HepG2 (cell line): ENCODE measurements around the gene FAM83F. TPM values are rescaled to one million over a fixed set of nuclear protein-coding genes. Genes with fewer than 3 reads are reported as not detected.

Experiments
- ATAC-seq: fragments of 200-7000 bp; cut with Tn5 transposase; 3 replicates; pipeline ENCODE4 v1.9.1; 2020; ENCODE audit warnings: mild to moderate bottlenecking, moderate library complexity
- BruUV-seq: library from RNA; stranded (reverse); fragments of 400-500 nt; replicated peaks from 2 replicates; lab custom pipeline; 2021; lab: Mats Ljungman, UMichigan
- CTCF ChIA-PET: fragments of 300-600 bp; formaldehyde crosslinking; extraction: SDS; loops from one replicate; lab custom pipeline; 2021; ENCODE audit warnings: low total read pairs, inconsistent platforms, low intra/inter-chr PET ratio; lab: Yijun Ruan, JAX
- POLR2A ChIA-PET: fragments of 350-600 bp; sonication (Branson Sonifier 250); formaldehyde crosslinking; loops from one replicate; lab custom pipeline; 2020; ENCODE audit warnings: antibody characterized with exemption, inconsistent platforms; lab: Yijun Ruan, JAX
- DNase-seq: peaks from one replicate; pipeline ENCODE4 v3.0.0-alpha.2; 2015; ENCODE audit warnings: low spot score
- FAIRE-seq: peaks from 3 replicates; lab custom pipeline; 2011; peaks lifted over from hg19 to GRCh38; lab: Jason Lieb, UNC
- H2AFZ ChIP-seq: one replicate; pipeline ENCODE4 v1.6.1; 2011; ENCODE audit warnings: low read length, inconsistent platforms
- H3K27ac ChIP-seq: fragments of 300-600 bp; 3 replicates; pipeline ENCODE4 v1.8.0; 2011; ENCODE audit warnings: mixed run types, mild to moderate bottlenecking, mixed read lengths, low read length, inconsistent platforms; ENCODE audit not compliant: insufficient read depth; ENCODE audit errors: extremely low read length
- H3K27me3 ChIP-seq, 2 experiments: fragments of 200-600 bp in 1 of 2; 2 replicates in 1 of 2; 3 replicates in 1 of 2; pipeline versions ENCODE4 v1.6.0 to v1.8.0; 2011; ENCODE audit warnings: low read length in 2 of 2, mild to moderate bottlenecking in 2 of 2, moderate library complexity in 2 of 2, inconsistent platforms in 1 of 2; ENCODE audit not compliant: insufficient read depth in 2 of 2, control insufficient read depth in 1 of 2
- H3K36me3 ChIP-seq, 2 experiments: fragments of 200-600 bp in 1 of 2; replicated peaks in 1 of 2; 2 replicates in 1 of 2; 3 replicates in 1 of 2; pipeline versions ENCODE4 v1.5.1 to v1.8.0; 2011; ENCODE audit warnings: low read length in 2 of 2, inconsistent platforms in 1 of 2; ENCODE audit not compliant: insufficient read depth in 2 of 2, control insufficient read depth in 1 of 2
- H3K4me1 ChIP-seq: 2 replicates; pipeline ENCODE4 v1.5.1; 2012; ENCODE audit warnings: low read length, inconsistent platforms; ENCODE audit not compliant: insufficient read depth
- H3K4me2 ChIP-seq: 2 replicates; pipeline ENCODE4 v1.6.0; 2011; ENCODE audit warnings: low read depth, low read length, inconsistent platforms
- H3K4me3 ChIP-seq, 3 experiments: fragments of 200-600 bp in 1 of 3; sonication (generic), shearing (Covaris generic) in 1 of 3; replicated peaks in 1 of 3; 2 replicates each; pipeline ENCODE4 v1.5.1; 2011 to 2016; ENCODE audit warnings: low read length in 3 of 3, inconsistent platforms in 2 of 3, low read depth in 2 of 3, mild to moderate bottlenecking in 2 of 3, control low read depth in 1 of 3, mixed read lengths in 1 of 3; ENCODE audit not compliant: insufficient read depth in 1 of 3
- H3K79me2 ChIP-seq: one replicate; pipeline ENCODE4 v1.6.1; 2011; ENCODE audit warnings: low read length, inconsistent platforms; ENCODE audit not compliant: insufficient read depth
- H3K9ac ChIP-seq: 2 replicates; pipeline ENCODE4 v1.6.0; 2011; ENCODE audit warnings: mild to moderate bottlenecking, low read depth, low read length, inconsistent platforms; ENCODE audit not compliant: insufficient read depth
- H3K9me3 ChIP-seq: 2 replicates; pipeline ENCODE4 v1.5.1; 2012; ENCODE audit warnings: mild to moderate bottlenecking, low read length
- H4K20me1 ChIP-seq: 2 replicates; pipeline ENCODE4 v1.6.0; 2011; ENCODE audit warnings: inconsistent platforms, mild to moderate bottlenecking, low read length, moderate library complexity; ENCODE audit not compliant: insufficient read depth
- AKAP8 ChIP-seq: sonication (generic); formaldehyde crosslinking; IDR thresholded peaks from 2 replicates; pipeline ENCODE4 v1.5.1; 2020; ENCODE audit warnings: mild to moderate bottlenecking, missing genetic modification reagents
- BRCA1 ChIP-seq: sonication (generic); formaldehyde crosslinking; IDR thresholded peaks from 2 replicates; pipeline ENCODE4 v1.4.0; 2020; ENCODE audit warnings: missing genetic modification reagents
- HMG20B ChIP-seq: conservative IDR thresholded peaks from 2 replicates; pipeline ENCODE4 v1.6.1; 2016; ENCODE audit warnings: missing genetic modification reagents, missing compliant biosample characterization
- HNRNPLL ChIP-seq: fragments of 200-400 bp; formaldehyde crosslinking; IDR thresholded peaks from 2 replicates; pipeline ENCODE4 v1.6.1; 2017; ENCODE audit warnings: mild to moderate bottlenecking, low read depth, low read length; ENCODE audit not compliant: poor library complexity, severe bottlenecking
- MYC ChIP-seq: sonication (generic); formaldehyde crosslinking; IDR thresholded peaks from 2 replicates; pipeline ENCODE4 v1.9.0; 2021; ENCODE audit warnings: missing genetic modification reagents, borderline replicate concordance
- RAD21 ChIP-seq: fragments of 450-650 bp; formaldehyde crosslinking; IDR thresholded peaks from 2 replicates; pipeline ENCODE4 v1.5.0; 2020; ENCODE audit warnings: mild to moderate bottlenecking
- RARG ChIP-seq: sonication (generic); formaldehyde crosslinking; IDR thresholded peaks from 2 replicates; pipeline ENCODE4 v1.4.0; 2020; ENCODE audit warnings: low read depth, mild to moderate bottlenecking, missing genetic modification reagents
- SAP130 ChIP-seq: IDR thresholded peaks from 2 replicates; pipeline ENCODE4 v1.6.1; 2016; ENCODE audit warnings: low read depth
- ZNF549 ChIP-seq: sonication (generic); formaldehyde crosslinking; IDR thresholded peaks from 2 replicates; pipeline ENCODE4 v1.5.0; 2020; ENCODE audit warnings: missing genetic modification reagents
- ZNF768 ChIP-seq: sonication (generic); formaldehyde crosslinking; IDR thresholded peaks from 2 replicates; pipeline ENCODE4 v1.4.0; 2020; ENCODE audit warnings: missing genetic modification reagents
- ZNF777 ChIP-seq: sonication (generic); formaldehyde crosslinking; IDR thresholded peaks from 2 replicates; pipeline ENCODE4 v1.4.0; 2020; ENCODE audit warnings: missing genetic modification reagents
- WGBS: methylation state at CpG from one replicate; pipeline ENCODE4 v1.1.6; 2017; ENCODE audit warnings: low lambda C conversion rate; 5-methylcytosine and 5-hydroxymethylcytosine counted together
- in situ Hi-C: cut with HindIII; loops from 2 replicates; pipeline ENCODE4 v1.10.0; 2017; ENCODE audit warnings: low pct_unique_long_range_greater_than_20kb; ENCODE audit not compliant: extremely low pct_ligation_motif_present
- intact Hi-C: fragments of 100-400 bp; cut with micrococcal nuclease; formaldehyde crosslinking; loops from one replicate; pipeline ENCODE4 v1.10.0; 2022; ENCODE audit not compliant: unreplicated experiment
- polyA plus RNA-seq, 8 experiments: library from polyadenylated mRNA; depleted of rRNA in 3 of 8; stranded (reverse) in 7 of 8; unstranded in 1 of 8; fragments of >200 nt; fragmentation: Illumina TruSeq in 4 of 8; extraction: Trizol in 4 of 8; gene quantifications; 2 replicates each; pipeline versions ENCODE4 v1.2.1 to v1.2.3, GENCODE V29; 2011 to 2016; ENCODE audit warnings: low read depth in 4 of 8, missing spikeins in 1 of 8, mixed read lengths in 1 of 8; ENCODE audit not compliant: insufficient read depth in 1 of 8
- total RNA-seq, 5 experiments: library from RNA; depleted of rRNA; stranded (reverse); fragments of >200 nt; fragmentation: Illumina TruSeq; extraction: Trizol; gene quantifications; 2 replicates each; pipeline ENCODE4 v1.2.3, GENCODE V29; 2016; ENCODE audit warnings: low read depth in 1 of 5
- TF ChIP-seq, protein P1 (sequence below): fragments of 450-650 bp; IDR thresholded peaks from 2 replicates; pipeline ENCODE4 v1.6.1; 2016
- TF ChIP-seq, protein P2 (sequence below): sonication (generic); formaldehyde crosslinking; IDR thresholded peaks from 2 replicates; pipeline ENCODE4 v1.4.0; 2020; ENCODE audit warnings: missing genetic modification reagents
- TF ChIP-seq, protein P3 (sequence below): sonication (generic); formaldehyde crosslinking; IDR thresholded peaks from 2 replicates; pipeline ENCODE4 v1.4.0; 2020; ENCODE audit warnings: mild to moderate bottlenecking, low read depth, missing genetic modification reagents
- TF ChIP-seq, protein P4 (sequence below): sonication (generic); formaldehyde crosslinking; IDR thresholded peaks from 2 replicates; pipeline ENCODE4 v1.4.0; 2020; ENCODE audit warnings: missing genetic modification reagents, borderline replicate concordance

The FAM83F gene
- total and polyA plus RNA-seq, 2 of the 13 experiments (the other 11 are each of a cell fraction or from before 2014, with no cell fraction given) = not detected

DNA sequence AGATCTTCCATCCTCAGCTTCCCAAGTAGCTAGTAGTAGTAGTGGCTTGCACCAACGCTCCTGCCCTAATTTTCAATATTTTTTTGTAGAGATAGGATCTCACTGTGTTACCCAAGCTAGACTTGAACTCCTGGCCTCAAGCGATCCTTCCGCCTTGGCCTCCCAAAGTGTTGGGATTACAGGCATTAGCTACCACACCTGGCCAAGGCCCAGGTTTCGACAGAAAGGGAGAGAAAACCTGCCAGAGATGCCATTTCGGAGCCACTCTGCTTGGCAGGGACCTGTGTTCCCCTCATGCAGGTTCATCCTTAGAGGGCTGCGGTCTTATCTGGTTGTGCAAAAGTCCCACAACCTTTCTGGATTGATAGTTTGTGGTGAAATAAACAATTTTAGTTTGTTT, 41.4 kb downstream of the FAM83F start (continued):
- TF ChIP-seq, protein P1, sequence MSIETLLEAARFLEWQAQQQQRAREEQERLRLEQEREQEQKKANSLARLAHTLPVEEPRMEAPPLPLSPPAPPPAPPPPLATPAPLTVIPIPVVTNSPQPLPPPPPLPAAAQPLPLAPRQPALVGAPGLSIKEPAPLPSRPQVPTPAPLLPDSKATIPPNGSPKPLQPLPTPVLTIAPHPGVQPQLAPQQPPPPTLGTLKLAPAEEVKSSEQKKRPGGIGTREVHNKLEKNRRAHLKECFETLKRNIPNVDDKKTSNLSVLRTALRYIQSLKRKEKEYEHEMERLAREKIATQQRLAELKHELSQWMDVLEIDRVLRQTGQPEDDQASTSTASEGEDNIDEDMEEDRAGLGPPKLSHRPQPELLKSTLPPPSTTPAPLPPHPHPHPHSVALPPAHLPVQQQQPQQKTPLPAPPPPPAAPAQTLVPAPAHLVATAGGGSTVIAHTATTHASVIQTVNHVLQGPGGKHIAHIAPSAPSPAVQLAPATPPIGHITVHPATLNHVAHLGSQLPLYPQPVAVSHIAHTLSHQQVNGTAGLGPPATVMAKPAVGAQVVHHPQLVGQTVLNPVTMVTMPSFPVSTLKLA = no peak
- no peak for TF ChIP-seq BRCA1 (CRISPR knock-in tag)
- no peak for TF ChIP-seq ZNF768 (CRISPR knock-in tag)
- TF ChIP-seq HMG20B (CRISPR knock-in tag) = no peak
- TF ChIP-seq HNRNPLL = no peak
- no peak for TF ChIP-seq ZNF549 (CRISPR knock-in tag)

DNA sequence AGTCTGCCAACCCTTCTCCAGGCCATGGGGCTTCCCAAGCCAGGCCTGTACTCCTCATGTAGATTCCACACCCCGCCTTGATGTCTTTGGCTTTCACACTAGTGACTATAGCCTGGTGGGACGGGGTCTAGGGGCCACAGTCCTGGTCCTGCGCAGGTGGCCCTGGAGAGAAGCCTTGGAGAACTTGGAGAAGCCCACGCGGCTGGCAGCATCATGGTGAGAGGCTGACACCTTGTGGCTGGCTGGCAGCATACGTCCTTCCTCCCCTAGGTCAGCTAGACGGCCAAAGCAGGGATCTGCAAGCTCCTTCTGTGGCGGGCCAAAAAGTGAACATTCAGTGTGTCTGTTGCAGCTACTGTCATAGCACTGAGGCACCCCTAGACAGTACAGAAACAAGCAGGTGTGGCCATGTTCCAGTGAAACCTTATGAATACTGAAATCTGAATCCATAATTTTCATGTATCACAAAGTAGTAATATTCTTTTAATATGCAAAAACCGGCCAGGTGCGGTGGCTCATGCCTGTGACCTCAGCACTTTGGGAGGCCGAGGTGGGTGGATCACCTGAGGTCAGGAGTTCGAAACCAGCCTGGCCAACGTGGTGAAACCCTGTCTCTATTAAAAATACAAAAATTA, 42.0 kb downstream of the FAM83F start:
- Histone ChIP-seq H3K4me1 (peaks cover 14% of the 10 kb centered on the region), H3K36me3 (no peaks in the 10 kb centered on the region), H3K4me2 (peak overlapping the region; percentile 59; the same call in 1 of the 2 replicates), H2AFZ (no peak overlapping the region), H3K9me3 (no peaks in the 10 kb centered on the region), H3K27me3 (peaks cover 2 to 44% of the 10 kb centered on the region in 2 experiments; a peak in 4 of 5 replicates), H3K9ac (no peak overlapping the region), H4K20me1 (no peaks in the 10 kb centered on the region), H3K4me3 (no peak overlapping the region), H3K79me2 (no peaks in the 10 kb centered on the region), H3K27ac (no peak overlapping the region)
- ATAC-seq = peak; percentile 94
- in situ Hi-C loops (loop anchor here (5.0 kb wide), 1 partner anchor 409 kb away; no protein-coding TSS in a partner anchor), intact Hi-C loops (loop anchor here (2.0 kb wide), 1 partner anchor 502 kb away; no protein-coding TSS in a partner anchor)
- BruUV-seq = no TSS peak
- peak; percentile 64 for DNase-seq
- CTCF ChIA-PET = interaction anchor here (0.6 to 1.5 kb wide), 5 partner anchors 104 to 600 kb away, joined by 3 to 8 read pairs (median 4); no protein-coding TSS in a partner anchor
- 9% methylated on average over 6 of the region's 13 CpGs for WGBS
- POLR2A ChIA-PET = interaction anchor here (1.0 kb wide), 1 partner anchor 514 kb away, joined by 4 read pairs; no protein-coding TSS in a partner anchor
- peak; percentile 82 for FAIRE-seq
- TF ChIP-seq MYC (CRISPR knock-in tag) = peak; percentile 66; the same call in 1 of the 2 replicates
- TF ChIP-seq RARG (CRISPR knock-in tag) = no peak
- TF ChIP-seq, protein P2, sequence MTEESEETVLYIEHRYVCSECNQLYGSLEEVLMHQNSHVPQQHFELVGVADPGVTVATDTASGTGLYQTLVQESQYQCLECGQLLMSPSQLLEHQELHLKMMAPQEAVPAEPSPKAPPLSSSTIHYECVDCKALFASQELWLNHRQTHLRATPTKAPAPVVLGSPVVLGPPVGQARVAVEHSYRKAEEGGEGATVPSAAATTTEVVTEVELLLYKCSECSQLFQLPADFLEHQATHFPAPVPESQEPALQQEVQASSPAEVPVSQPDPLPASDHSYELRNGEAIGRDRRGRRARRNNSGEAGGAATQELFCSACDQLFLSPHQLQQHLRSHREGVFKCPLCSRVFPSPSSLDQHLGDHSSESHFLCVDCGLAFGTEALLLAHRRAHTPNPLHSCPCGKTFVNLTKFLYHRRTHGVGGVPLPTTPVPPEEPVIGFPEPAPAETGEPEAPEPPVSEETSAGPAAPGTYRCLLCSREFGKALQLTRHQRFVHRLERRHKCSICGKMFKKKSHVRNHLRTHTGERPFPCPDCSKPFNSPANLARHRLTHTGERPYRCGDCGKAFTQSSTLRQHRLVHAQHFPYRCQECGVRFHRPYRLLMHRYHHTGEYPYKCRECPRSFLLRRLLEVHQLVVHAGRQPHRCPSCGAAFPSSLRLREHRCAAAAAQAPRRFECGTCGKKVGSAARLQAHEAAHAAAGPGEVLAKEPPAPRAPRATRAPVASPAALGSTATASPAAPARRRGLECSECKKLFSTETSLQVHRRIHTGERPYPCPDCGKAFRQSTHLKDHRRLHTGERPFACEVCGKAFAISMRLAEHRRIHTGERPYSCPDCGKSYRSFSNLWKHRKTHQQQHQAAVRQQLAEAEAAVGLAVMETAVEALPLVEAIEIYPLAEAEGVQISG (CRISPR knock-in tag) = 0 out of 2 replicates have a peak, but pooled peaks have one; percentile 25
- TF ChIP-seq, protein P3, sequence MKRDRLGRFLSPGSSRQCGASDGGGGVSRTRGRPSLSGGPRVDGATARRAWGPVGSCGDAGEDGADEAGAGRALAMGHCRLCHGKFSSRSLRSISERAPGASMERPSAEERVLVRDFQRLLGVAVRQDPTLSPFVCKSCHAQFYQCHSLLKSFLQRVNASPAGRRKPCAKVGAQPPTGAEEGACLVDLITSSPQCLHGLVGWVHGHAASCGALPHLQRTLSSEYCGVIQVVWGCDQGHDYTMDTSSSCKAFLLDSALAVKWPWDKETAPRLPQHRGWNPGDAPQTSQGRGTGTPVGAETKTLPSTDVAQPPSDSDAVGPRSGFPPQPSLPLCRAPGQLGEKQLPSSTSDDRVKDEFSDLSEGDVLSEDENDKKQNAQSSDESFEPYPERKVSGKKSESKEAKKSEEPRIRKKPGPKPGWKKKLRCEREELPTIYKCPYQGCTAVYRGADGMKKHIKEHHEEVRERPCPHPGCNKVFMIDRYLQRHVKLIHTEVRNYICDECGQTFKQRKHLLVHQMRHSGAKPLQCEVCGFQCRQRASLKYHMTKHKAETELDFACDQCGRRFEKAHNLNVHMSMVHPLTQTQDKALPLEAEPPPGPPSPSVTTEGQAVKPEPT (CRISPR knock-in tag) = no peak
- TF ChIP-seq, protein P4, sequence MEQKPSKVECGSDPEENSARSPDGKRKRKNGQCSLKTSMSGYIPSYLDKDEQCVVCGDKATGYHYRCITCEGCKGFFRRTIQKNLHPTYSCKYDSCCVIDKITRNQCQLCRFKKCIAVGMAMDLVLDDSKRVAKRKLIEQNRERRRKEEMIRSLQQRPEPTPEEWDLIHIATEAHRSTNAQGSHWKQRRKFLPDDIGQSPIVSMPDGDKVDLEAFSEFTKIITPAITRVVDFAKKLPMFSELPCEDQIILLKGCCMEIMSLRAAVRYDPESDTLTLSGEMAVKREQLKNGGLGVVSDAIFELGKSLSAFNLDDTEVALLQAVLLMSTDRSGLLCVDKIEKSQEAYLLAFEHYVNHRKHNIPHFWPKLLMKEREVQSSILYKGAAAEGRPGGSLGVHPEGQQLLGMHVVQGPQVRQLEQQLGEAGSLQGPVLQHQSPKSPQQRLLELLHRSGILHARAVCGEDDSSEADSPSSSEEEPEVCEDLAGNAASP (CRISPR knock-in tag) = peak; percentile 21; the same call in 1 of the 2 replicates
- TF ChIP-seq SAP130 (CRISPR knock-in tag) = 0 out of 2 replicates have a peak, but pooled peaks have one; percentile 18
- peak; percentile 91 for TF ChIP-seq RAD21 (CRISPR knock-in tag)
- peak; percentile 30; the same call in 1 of the 2 replicates for TF ChIP-seq ZNF777
- no peak for TF ChIP-seq AKAP8 (CRISPR knock-in tag)
